Measurements from ENCODE around the gene SUPT4H1. TPM values are rescaled to one million over a fixed set of nuclear protein-coding genes. Genes with fewer than 3 reads are reported as not detected.
A peak's percentile ranks its signal among the peaks of the same experiment; 100 is the strongest.

Gene SUPT4H1
- total RNA-seq, 2 donors from 2014 or later = 44.8 to 70.0 TPM

GRCh38 chr17:58335779-58336455 lies 16.1 kb downstream of the SUPT4H1 start:
- H3K9me3 ChIP-seq = no peaks in the 10 kb centered on the region
- H3K4me3 ChIP-seq = no peak overlapping the region
- H3K27me3 ChIP-seq (replicated peaks; ENCODE audit: insufficient read depth) = no peaks in the 10 kb centered on the region
- no peak for DNase-seq (ENCODE audit: low spot score)
- H3K27ac ChIP-seq = peak overlapping the region in 1 of 2 donors; percentile 71
- no peaks in the 10 kb centered on the region for H3K36me3 ChIP-seq
- no peaks in the 10 kb centered on the region for H3K4me1 ChIP-seq (replicated peaks)
- intact Hi-C loops (cut with DNase I) = no loop called here
- TF ChIP-seq POLR2A (IDR thresholded peaks at IDR 0.05) (no peak), POLR2AphosphoS5 (IDR thresholded peaks at IDR 0.05) (no peak)
- 57% methylated on average over 4 of the region's 4 CpGs for WGBS

GRCh38 chr17:58335061-58335731 lies 16.8 kb downstream of the SUPT4H1 start:
- Histone ChIP-seq H3K36me3 (no peaks in the 10 kb centered on the region), H3K9me3 (no peaks in the 10 kb centered on the region), H3K27ac (no peak overlapping the region), H3K4me1 (replicated peaks) (no peaks in the 10 kb centered on the region), H3K27me3 (replicated peaks; ENCODE audit: insufficient read depth) (no peaks in the 10 kb centered on the region), H3K4me3 (no peak overlapping the region)
- TF ChIP-seq CTCF (IDR thresholded peaks at IDR 0.05) (no peak), POLR2AphosphoS5 (IDR thresholded peaks at IDR 0.05) (no peak), POLR2A (IDR thresholded peaks at IDR 0.05) (no peak)
- 45% methylated on average over 10 of the region's 10 CpGs for WGBS
- DNase-seq (ENCODE audit: low spot score) = no peak
- intact Hi-C loops (cut with DNase I) = no loop called here

GRCh38 chr17:58334661-58335060 lies 17.3 kb downstream of the SUPT4H1 start:
- DNase-seq (ENCODE audit: low spot score) = no peak
- H3K27me3 ChIP-seq (replicated peaks; ENCODE audit: insufficient read depth) = no peaks in the 10 kb centered on the region
- H3K4me3 ChIP-seq = no peak overlapping the region
- intact Hi-C loops (cut with DNase I) = no loop called here
- WGBS = 87% methylated on average over 9 of the region's 9 CpGs
- H3K36me3 ChIP-seq = no peaks in the 10 kb centered on the region
- H3K27ac ChIP-seq = no peak overlapping the region
- no peaks in the 10 kb centered on the region for H3K4me1 ChIP-seq (replicated peaks)
- TF ChIP-seq CTCF (IDR thresholded peaks at IDR 0.05) (no peak), POLR2A (IDR thresholded peaks at IDR 0.05) (no peak), POLR2AphosphoS5 (IDR thresholded peaks at IDR 0.05) (no peak)
- H3K9me3 ChIP-seq = no peaks in the 10 kb centered on the region

- intact Hi-C loops (cut with DNase I) = no loop called here
- Histone ChIP-seq H3K27ac (no peak overlapping the region), H3K4me3 (no peak overlapping the region), H3K36me3 (no peaks in the 10 kb centered on the region), H3K27me3 (replicated peaks; ENCODE audit: insufficient read depth) (no peaks in the 10 kb centered on the region), H3K4me1 (replicated peaks) (no peaks in the 10 kb centered on the region), H3K9me3 (no peaks in the 10 kb centered on the region)
- TF ChIP-seq CTCF (IDR thresholded peaks at IDR 0.05) = no peak
- TF ChIP-seq POLR2A (IDR thresholded peaks at IDR 0.05) = no peak
- no peak for TF ChIP-seq POLR2AphosphoS5 (IDR thresholded peaks at IDR 0.05)
- no peak for DNase-seq (ENCODE audit: low spot score)
- 80% methylated on average over 5 of the region's 5 CpGs for WGBS
Measured at GRCh38 chr17:58334256-58334655, 17.7 kb downstream of the SUPT4H1 start.

GRCh38 chr17:58333736-58334207 lies 18.2 kb downstream of the SUPT4H1 start:
- Histone ChIP-seq H3K4me3 (no peak overlapping the region), H3K9me3 (no peaks in the 10 kb centered on the region), H3K27ac (no peak overlapping the region), H3K4me1 (replicated peaks) (no peaks in the 10 kb centered on the region), H3K36me3 (no peaks in the 10 kb centered on the region), H3K27me3 (replicated peaks; ENCODE audit: insufficient read depth) (no peaks in the 10 kb centered on the region)
- intact Hi-C loops (cut with DNase I) = no loop called here
- TF ChIP-seq POLR2A (IDR thresholded peaks at IDR 0.05) (no peak), POLR2AphosphoS5 (IDR thresholded peaks at IDR 0.05) (no peak), CTCF (IDR thresholded peaks at IDR 0.05) (no peak)
- 60% methylated on average over 6 of the region's 6 CpGs for WGBS
- no peak for DNase-seq (ENCODE audit: low spot score)
